Chondrocyte (in vitro differentiated cells): ENCODE results near the gene CLDN17. TPM values are rescaled to one million over a fixed set of nuclear protein-coding genes. Genes with fewer than 3 reads are reported as not detected.

Experiments used
- DNase-seq: peaks from one replicate; pipeline ENCODE4 v3.0.0; 2021; ENCODE audit warnings: mixed read lengths, low spot score
- H3K27ac Mint-ChIP-seq: one replicate; pipeline ENCODE4 v1.8.0; 2021; ENCODE audit warnings: mild to moderate bottlenecking, moderate library complexity, mixed read lengths; ENCODE audit not compliant: unreplicated experiment
- H3K27me3 Mint-ChIP-seq: 2 replicates; pipeline ENCODE4 v1.8.0; 2021; ENCODE audit warnings: low read depth, mixed read lengths
- H3K36me3 Mint-ChIP-seq: 2 replicates; pipeline ENCODE4 v1.8.0; 2021; ENCODE audit warnings: low read depth, mixed read lengths
- H3K4me1 Mint-ChIP-seq: 2 replicates; pipeline ENCODE4 v1.8.0; 2021; ENCODE audit warnings: low read depth, mild to moderate bottlenecking, mixed read lengths
- H3K4me3 Mint-ChIP-seq: one replicate; pipeline ENCODE4 v1.8.0; 2021; ENCODE audit warnings: mild to moderate bottlenecking, moderate library complexity, mixed read lengths; ENCODE audit not compliant: unreplicated experiment
- H3K9me3 Mint-ChIP-seq: 2 replicates; pipeline ENCODE4 v1.8.0; 2021; ENCODE audit warnings: low read depth, mixed read lengths
- total RNA-seq: library from RNA; stranded (reverse); gene quantifications from 3 replicates; pipeline ENCODE4 v1.2.1, GENCODE V29; 2021
- TF ChIP-seq, protein P1 (sequence below): fragments of 200-600 bp; sonication (generic); IDR thresholded peaks from 2 replicates; pipeline ENCODE4 v1.5.0; 2021; ENCODE audit warnings: antibody characterized with exemption, mild to moderate bottlenecking, moderate library complexity

Gene CLDN17
- total RNA-seq, 1 donor from 2014 or later, result not detected

DNA sequence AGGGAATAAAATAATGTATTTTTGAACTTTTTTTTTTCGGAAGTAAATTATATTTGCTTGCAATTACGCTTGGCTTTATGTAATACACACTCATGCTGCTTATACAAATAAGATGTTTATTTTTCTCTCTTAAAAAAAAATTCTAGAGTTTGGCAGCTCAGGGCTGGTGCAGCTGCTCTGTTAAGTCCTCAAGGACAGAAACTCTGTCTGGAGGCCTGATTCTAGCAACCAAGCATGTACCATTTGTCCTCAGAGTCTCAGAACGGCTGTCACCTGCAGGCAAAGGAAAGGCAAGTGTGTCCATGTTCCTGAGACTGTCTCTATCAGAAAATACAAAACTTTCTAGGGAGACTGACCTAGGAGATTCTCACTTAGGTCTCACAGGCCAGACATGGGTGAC lies 23.2 kb upstream of the CLDN17 start:
- Mint-ChIP-seq H3K27me3 (peaks cover 27% of the 10 kb centered on the region), H3K27ac (no peak overlapping the region), H3K4me1 (no peaks in the 10 kb centered on the region), H3K36me3 (no peaks in the 10 kb centered on the region), H3K4me3 (no peak overlapping the region), H3K9me3 (no peaks in the 10 kb centered on the region)
- no peak for DNase-seq
- TF ChIP-seq, protein P1, sequence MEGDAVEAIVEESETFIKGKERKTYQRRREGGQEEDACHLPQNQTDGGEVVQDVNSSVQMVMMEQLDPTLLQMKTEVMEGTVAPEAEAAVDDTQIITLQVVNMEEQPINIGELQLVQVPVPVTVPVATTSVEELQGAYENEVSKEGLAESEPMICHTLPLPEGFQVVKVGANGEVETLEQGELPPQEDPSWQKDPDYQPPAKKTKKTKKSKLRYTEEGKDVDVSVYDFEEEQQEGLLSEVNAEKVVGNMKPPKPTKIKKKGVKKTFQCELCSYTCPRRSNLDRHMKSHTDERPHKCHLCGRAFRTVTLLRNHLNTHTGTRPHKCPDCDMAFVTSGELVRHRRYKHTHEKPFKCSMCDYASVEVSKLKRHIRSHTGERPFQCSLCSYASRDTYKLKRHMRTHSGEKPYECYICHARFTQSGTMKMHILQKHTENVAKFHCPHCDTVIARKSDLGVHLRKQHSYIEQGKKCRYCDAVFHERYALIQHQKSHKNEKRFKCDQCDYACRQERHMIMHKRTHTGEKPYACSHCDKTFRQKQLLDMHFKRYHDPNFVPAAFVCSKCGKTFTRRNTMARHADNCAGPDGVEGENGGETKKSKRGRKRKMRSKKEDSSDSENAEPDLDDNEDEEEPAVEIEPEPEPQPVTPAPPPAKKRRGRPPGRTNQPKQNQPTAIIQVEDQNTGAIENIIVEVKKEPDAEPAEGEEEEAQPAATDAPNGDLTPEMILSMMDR, result no peak

DNA sequence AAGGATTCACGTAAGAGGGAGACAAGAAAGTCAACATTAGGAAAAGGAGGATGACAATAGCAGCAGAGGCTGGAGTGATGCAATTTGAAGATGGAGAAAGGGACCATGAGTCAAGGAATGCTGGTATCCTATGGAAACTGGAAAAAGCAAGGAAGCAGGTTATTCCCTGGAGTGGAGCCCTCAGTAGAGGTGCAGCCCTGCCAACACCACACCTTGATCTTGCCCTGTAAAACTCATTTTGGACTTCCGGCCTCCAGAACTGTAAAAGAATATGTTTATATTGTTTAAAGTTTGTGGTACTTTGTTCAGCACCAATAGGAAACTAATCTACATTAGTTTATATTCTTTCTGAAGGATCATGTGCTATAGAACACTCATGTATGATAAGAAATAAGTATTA lies 19.6 kb upstream of the CLDN17 start:
- Mint-ChIP-seq H3K4me1 (no peaks in the 10 kb centered on the region), H3K27ac (no peak overlapping the region), H3K36me3 (no peaks in the 10 kb centered on the region), H3K9me3 (no peaks in the 10 kb centered on the region), H3K4me3 (no peak overlapping the region), H3K27me3 (peaks cover 16% of the 10 kb centered on the region)
- TF ChIP-seq, protein P1, result no peak
- DNase-seq, result no peak

DNA sequence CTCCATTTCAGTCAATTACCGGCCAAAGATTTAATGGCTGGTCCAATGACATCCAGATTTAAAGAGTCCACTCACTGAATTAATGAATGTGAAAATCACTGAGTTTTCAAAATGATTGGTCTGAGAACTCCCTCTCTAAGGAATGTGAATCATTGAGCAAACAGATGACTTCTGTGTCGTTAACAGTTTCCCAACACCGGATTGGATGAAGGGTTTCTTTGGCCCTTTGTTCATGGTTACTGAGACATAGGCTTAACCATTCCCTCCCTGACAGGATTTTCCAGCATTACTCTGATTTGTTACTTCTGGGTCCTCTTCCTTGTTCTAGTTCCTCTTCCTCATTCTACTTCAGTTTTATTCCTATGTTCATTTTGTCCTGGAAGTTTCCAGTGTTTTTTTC lies 1.5 kb upstream of the CLDN17 start:
- Mint-ChIP-seq H3K4me3 (no peak overlapping the region), H3K27ac (no peak overlapping the region), H3K4me1 (no peaks in the 10 kb centered on the region), H3K27me3 (peaks cover 7% of the 10 kb centered on the region), H3K9me3 (no peaks in the 10 kb centered on the region), H3K36me3 (no peaks in the 10 kb centered on the region)
- TF ChIP-seq, protein P1, result no peak
- no peak for DNase-seq

DNA sequence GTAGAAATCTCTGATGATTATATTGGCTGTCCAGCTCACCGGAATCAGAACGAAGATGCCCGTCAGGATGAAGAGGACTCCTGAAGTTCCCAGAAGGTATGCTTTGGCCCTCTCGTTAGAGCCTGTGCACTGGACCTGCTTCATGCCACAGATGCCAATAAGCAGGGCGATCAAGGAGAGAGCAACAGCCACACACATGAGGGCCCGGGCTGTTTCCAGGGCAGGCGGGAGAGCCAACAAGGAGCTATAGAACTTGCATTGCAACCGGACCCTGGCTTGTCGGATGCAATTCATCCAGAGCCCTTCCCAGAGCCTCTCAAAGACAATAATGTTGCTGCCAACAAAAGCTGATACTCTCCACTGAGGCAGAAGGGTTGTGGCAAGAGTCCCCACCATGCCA lies 434 bp downstream of the CLDN17 start:
- TF ChIP-seq, protein P1, result no peak
- no peaks in the 10 kb centered on the region for H3K4me1 Mint-ChIP-seq
- no peaks in the 10 kb centered on the region for H3K36me3 Mint-ChIP-seq
- DNase-seq, result no peak
- peaks cover 6% of the 10 kb centered on the region for H3K27me3 Mint-ChIP-seq
- H3K4me3 Mint-ChIP-seq, result no peak overlapping the region
- no peaks in the 10 kb centered on the region for H3K9me3 Mint-ChIP-seq
- H3K27ac Mint-ChIP-seq, result no peak overlapping the region

DNA sequence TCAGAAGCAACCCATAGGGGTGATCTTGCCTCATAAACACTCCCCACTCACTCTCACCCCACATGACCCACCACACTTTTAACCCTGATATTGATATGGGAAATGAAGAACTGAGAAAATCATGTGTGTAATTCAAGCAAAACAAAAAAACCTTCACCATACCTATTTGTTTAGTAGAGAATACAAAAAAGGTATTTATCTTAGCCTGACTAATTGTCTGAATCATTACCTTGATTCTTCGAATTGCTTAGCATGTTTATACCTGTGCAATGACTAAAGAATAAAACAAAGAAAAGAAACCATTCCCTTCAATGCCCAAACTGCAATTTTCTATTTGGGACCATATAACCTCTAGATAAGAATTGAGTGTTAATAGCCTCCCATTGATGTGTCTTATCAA lies 1.8 kb downstream of the CLDN17 start:
- no peaks in the 10 kb centered on the region for H3K36me3 Mint-ChIP-seq
- no peaks in the 10 kb centered on the region for H3K4me1 Mint-ChIP-seq
- peaks cover 6% of the 10 kb centered on the region for H3K27me3 Mint-ChIP-seq
- H3K4me3 Mint-ChIP-seq, result no peak overlapping the region
- H3K9me3 Mint-ChIP-seq, result no peaks in the 10 kb centered on the region
- TF ChIP-seq, protein P1, result no peak
- DNase-seq, result no peak
- no peak overlapping the region for H3K27ac Mint-ChIP-seq
